Activated CD8-positive, alpha-beta memory T cell treated with anti-CD3 and anti-CD28 coated beads for 4 hours (primary cell): Measurements from ENCODE around the gene ODC1.

Source experiments
- DNase-seq, 2 donors: peaks; one replicate each; pipeline ENCODE4 v3.0.0-alpha.2; 2020; ENCODE audit warnings: low read depth in 2 of 2

ODC1 gene

DNA sequence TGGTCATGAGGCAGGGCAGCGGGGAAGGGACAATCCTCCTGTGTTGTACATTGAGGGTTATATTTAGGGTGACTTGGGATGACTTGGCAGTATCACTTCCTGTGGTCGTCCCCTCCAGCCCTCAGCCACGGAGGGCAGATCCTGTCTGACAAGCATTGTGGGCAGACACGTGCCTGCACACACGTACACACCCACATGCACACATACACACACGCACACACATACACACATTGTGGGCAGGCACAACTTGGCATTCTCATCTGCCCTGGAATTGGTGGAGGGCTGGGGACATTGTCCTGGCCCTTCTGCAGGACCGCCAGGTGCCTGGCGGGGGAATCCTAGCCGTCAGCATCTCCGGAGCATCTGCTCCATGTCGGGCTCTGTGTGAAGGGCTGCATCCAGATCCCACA is 47.6 kb downstream of the ODC1 start:
- no peak for DNase-seq

- DNase-seq: no peak
Measured at GRCh38 chr2:10400002-10400401, 48.1 kb downstream of the ODC1 start.

GRCh38 chr2:10399358-10399757 is 48.8 kb downstream of the ODC1 start:
- no peak for DNase-seq

DNA sequence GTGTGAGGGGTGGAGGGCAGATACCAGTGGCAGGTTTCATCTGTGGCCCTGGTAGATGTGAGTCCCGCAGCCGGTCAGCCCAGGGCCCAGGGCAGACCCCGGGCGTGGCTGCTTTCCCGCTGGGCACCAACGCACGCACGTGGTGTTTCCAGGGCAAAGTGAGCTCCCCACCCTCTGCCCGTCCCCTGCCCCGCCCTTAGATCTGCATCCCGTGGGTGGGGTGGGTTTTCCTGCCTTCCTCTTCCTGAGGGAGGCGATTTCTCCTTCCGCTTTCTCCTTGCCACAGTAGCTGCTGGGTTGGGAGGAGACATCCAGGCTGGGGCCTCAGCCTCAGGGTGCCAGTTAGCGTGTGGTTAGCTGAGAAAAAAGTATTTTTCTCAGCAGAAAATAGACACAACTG is 49.6 kb downstream of the ODC1 start:
- DNase-seq: no peak

- DNase-seq: no peak
Measured at GRCh38 chr2:10397878-10398277, 50.2 kb downstream of the ODC1 start.

DNA sequence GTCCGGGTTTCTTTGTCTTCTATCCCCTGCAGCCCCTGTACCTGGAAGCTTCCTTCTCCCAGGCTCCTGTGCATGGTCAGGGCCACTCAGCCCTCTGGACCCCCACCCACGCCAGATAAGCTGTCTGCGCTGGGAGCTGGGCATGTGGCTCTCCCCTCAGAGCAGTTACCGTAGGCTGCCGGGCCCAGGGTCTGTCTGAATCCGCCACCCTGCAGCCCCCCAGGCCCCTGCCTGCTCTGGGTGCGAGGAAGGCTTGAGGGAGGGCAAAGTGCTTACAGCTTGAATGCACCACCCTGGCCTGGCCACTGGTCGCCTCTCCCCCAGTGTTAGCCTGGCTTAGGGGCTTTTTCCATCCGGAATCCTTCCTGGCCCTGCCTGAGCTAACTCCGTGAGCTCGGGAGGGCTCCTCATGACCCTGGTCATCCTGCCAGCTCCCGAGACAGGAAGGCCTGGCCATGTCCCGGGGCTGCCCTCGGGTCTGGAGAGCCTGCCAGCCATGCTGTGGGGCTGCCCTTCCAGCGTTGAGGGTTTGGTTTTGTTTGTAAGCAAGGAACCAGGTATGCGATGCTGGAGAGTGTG is 50.7 kb downstream of the ODC1 start:
- DNase-seq: no peak

GRCh38 chr2:10396464-10396863 is 51.7 kb downstream of the ODC1 start:
- DNase-seq: no peak

DNA sequence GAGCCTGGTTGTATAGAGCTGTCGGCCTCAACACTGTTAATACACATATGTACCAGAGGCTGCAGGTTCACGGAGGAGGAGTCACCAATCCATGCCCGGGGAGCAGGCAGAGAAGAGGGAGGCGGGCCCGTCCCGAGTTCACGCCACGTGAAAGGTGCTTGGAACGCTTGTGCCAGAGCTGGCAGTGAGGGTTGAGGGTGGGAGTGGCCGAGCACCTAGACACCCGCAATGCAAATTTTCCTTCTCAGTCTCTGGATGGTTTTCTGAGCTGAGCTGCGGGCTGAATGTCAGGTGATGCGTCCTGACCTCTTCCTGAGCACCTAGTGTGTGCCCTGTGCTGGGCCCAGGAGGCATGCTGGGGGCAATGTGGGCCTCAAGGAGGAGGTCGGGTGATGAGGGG is 52.2 kb downstream of the ODC1 start:
- no peak for DNase-seq

DNA sequence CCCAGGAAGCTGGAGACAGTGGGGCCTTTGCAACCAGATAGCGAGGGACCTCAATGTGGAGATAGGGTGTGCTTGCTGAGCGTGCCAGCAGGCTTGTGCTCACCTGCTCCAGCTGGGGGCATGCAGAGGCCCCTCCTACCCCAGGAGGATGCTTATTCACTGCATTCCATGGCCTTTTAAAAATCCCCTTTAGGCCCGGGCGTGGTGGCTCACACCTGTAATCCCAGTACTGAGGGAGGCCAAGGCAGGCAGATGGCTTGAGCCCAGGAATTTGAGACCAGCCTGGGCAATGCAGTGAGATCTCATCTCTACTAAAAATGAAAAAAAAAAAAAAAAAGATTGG is 54.5 kb downstream of the ODC1 start:
- DNase-seq: no peak

- DNase-seq: no peak
Measured at GRCh38 chr2:10392951-10393639, 55.0 kb downstream of the ODC1 start.

GRCh38 chr2:10392548-10392947 is 55.6 kb downstream of the ODC1 start:
- DNase-seq: no peak

DNA sequence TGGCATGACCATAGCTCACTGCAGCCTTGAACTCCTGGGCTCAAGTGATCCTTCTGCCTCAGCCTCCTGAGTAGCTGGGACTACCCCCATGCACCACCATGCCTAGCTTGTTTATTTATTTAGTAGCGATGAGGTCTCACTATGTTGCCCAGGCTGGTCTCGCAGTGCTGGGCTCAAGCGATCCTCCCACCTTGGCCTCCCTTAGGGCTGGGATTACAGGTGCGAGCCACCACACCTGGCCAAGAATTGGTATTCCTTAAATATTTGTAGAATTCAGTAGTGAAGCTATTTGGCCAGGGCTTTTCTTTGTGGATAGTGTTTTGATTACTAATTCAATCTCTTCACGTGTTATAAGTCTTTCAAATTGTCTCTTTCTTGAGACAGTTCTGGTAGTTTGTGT is 56.0 kb downstream of the ODC1 start:
- DNase-seq: no peak

GRCh38 chr2:10390369-10390801 is 57.7 kb downstream of the ODC1 start:
- no peak for DNase-seq
